ENCODE measurements around the gene PLLP.

Gene PLLP

GRCh38 chr16:57297856-57298255 lies 13.4 kb upstream of the PLLP start:
- no peak overlapping the region for H3K4me3 ChIP-seq
- H4K20me1 ChIP-seq = no peaks in the 10 kb centered on the region
- no peak overlapping the region for H3K9ac ChIP-seq
- TF ChIP-seq Cebpa-rat (IDR thresholded peaks at IDR 0.05) = no peak
- no peaks in the 10 kb centered on the region for H3K36me3 ChIP-seq
- no peak overlapping the region for H3K27ac ChIP-seq
- H3K4me2 ChIP-seq = no peak overlapping the region
- no peaks in the 10 kb centered on the region for H3K27me3 ChIP-seq
- H3K4me1 ChIP-seq = peaks cover 9 to 18% (median 14%) of the 10 kb centered on the region in 10 experiments; a peak in 19 of 20 replicates
- peaks cover 0 to 3% (median 0%) of the 10 kb centered on the region in 11 experiments; a peak in 1 of 22 replicates for H3K9me3 ChIP-seq (replicated peaks in 1 of 11)

DNA sequence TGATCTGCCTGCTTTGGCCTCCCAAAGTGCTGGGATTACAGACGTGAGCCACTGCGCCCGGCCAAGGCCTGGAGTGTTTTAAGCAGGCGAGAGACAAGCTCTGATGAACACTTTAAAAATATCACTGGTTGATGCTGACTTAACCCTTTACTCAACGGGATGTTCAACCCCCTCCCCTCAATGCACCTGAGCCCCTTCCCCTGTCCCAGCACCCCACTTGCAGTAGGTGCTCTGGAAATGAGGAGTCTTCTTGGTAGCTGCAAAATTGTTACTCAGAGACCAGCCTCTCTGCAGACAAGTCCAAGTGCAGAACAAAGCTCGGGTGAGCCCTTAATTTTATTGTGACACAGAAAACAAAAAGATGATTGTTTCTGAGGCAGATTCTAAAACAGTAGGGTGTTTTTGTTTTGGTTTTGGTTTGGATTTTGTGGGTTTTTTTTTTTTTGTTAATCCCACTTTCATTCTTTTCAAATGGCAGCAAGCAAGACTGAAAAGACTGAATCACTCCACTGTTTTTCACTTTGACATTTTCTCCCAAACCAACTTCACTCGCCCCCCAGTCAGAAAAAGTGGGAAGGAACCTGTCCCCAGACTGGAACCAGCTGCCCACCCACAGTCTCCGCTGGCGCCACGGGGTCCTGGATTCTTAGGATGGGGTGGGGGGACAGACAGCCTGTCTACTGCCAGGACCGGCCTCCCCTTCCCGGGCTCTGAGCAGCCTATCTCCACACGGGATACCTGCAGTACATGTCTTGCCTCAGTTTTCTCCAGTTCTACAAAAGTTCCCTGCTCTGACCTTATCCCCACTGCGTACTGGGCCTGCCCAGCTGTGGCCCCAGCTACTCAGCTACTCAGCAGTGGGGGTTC lies 5.2 kb upstream of the PLLP start:
- H3K27me3 ChIP-seq = peaks cover 7 to 12% (median 10%) of the 10 kb centered on the region in 11 experiments
- H3K9ac ChIP-seq = 0 out of 22 replicates have a peak overlapping the region, but pooled peaks of 1 of the 11 experiments have one; percentile 5
- H3K4me1 ChIP-seq = peaks cover 0 to 12% (median 6%) of the 10 kb centered on the region in 10 experiments; a peak in 10 of 20 replicates
- no peak for TF ChIP-seq Cebpa-rat (IDR thresholded peaks at IDR 0.05)
- no peak overlapping the region for H3K27ac ChIP-seq
- H3K4me2 ChIP-seq = peak overlapping the region in 5 of 11 experiments; percentile 6 to 31 (median 18); a peak in 2 of 22 replicates
- H3K9me3 ChIP-seq (replicated peaks in 1 of 11) = no peaks in the 10 kb centered on the region
- H3K4me3 ChIP-seq = no peak overlapping the region
- no peaks in the 10 kb centered on the region for H4K20me1 ChIP-seq
- H3K36me3 ChIP-seq = no peaks in the 10 kb centered on the region

DNA sequence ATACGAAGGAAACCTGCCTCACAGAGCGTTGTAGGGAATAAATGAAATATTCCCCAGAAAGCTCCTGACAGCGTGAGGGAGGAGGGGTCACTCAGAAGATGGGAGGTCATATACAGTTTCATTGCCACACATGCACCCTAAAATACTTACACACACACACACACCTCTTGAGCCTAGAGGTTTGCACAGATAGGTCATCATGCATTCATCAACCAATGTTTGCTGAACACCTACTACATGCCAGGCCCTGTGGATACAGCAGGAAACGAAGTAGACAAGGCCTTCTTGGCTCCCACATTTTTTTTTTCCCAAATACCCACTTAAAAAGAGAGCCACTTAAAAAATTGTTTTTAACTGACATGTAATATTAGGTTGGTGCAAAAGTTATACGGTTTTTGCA lies 907 bp upstream of the PLLP start:
- H3K4me3 ChIP-seq = peak overlapping the region in 7 of 10 experiments; percentile 63 to 72 (median 69); a peak in 8 of 20 replicates
- peak overlapping the region; percentile 84 to 99 (median 95); a peak in 20 of 22 replicates for H3K4me2 ChIP-seq

DNA sequence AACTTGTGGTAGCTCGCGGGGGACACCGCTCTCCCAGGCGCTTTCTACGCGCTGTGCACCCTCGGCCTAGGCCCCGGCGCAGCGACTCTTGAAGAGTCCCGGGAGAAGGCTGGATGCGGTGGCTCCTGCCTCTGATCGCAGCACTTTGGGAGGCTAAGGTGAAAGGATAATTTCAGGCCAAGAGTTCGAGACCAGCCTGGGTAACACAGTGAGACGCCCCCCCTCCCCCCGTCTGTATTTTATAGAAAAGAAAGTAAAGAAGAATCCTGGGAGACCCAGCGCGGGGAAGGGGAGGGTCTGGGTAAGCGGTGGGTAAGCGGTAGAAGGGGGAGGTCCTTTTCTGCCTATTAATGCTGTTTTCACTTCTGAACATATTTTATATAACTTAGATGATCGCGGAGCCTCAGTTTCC lies 486 bp upstream of the PLLP start:
- no peak for TF ChIP-seq Cebpa-rat (IDR thresholded peaks at IDR 0.05)
- peak overlapping the region; percentile 59 to 79 (median 68) for H3K4me3 ChIP-seq
- H3K9me3 ChIP-seq (replicated peaks in 1 of 11) = no peaks in the 10 kb centered on the region
- peak overlapping the region in 7 of 11 experiments; percentile 13 to 60 (median 32); a peak in 12 of 22 replicates for H3K27ac ChIP-seq
- H3K27me3 ChIP-seq = peaks cover 26 to 35% (median 33%) of the 10 kb centered on the region in 11 experiments
- H4K20me1 ChIP-seq = peaks cover 0 to 7% (median 0%) of the 10 kb centered on the region in 11 experiments; a peak in 1 of 22 replicates
- peak overlapping the region; percentile 39 to 78 (median 73) for H3K9ac ChIP-seq
- peaks cover 4 to 26% (median 20%) of the 10 kb centered on the region in 10 experiments; a peak in 18 of 20 replicates for H3K4me1 ChIP-seq
- no peaks in the 10 kb centered on the region for H3K36me3 ChIP-seq
- H3K4me2 ChIP-seq = peak overlapping the region; percentile 84 to 99 (median 95)

More for the DNA sequence above, 907 bp upstream of the PLLP start:
- Histone ChIP-seq H3K27me3 (peaks cover 26 to 35% (median 33%) of the 10 kb centered on the region in 11 experiments), H4K20me1 (peaks cover 0 to 7% (median 0%) of the 10 kb centered on the region in 11 experiments; a peak in 1 of 22 replicates), H3K9ac (peak overlapping the region in 3 of 11 experiments; percentile 67 to 74 (median 73); a peak in 4 of 22 replicates), H3K27ac (no peak overlapping the region), H3K9me3 (replicated peaks in 1 of 11) (no peaks in the 10 kb centered on the region), H3K4me1 (peaks cover 4 to 26% (median 20%) of the 10 kb centered on the region in 10 experiments; a peak in 18 of 20 replicates), H3K36me3 (no peaks in the 10 kb centered on the region)
- TF ChIP-seq Cebpa-rat (IDR thresholded peaks at IDR 0.05) = no peak

DNA sequence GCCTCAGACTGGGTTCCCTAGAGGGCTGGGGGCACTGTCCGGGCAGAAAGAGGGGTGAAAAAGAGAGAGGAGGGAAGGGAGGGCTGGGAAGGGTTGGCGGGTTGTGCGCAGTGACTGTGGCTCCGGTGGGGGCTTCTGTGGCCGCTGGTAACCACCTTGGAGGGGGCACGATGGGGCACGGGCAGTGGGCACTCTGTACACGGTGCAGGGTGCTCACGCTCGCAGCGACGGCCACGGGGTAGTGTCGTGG lies 588 bp downstream of the PLLP start:
- TF ChIP-seq Cebpa-rat (IDR thresholded peaks at IDR 0.05) = no peak
- Histone ChIP-seq H3K27ac (no peak overlapping the region), H3K4me1 (peaks cover 6 to 23% (median 20%) of the 10 kb centered on the region in 10 experiments; a peak in 19 of 20 replicates), H4K20me1 (peaks cover 0 to 7% (median 0%) of the 10 kb centered on the region in 11 experiments; a peak in 1 of 22 replicates), H3K4me3 (peak overlapping the region in 5 of 10 experiments; percentile 66 to 79 (median 70); a peak in 7 of 20 replicates), H3K4me2 (peak overlapping the region; percentile 84 to 99 (median 95)), H3K9me3 (replicated peaks in 1 of 11) (no peaks in the 10 kb centered on the region), H3K9ac (peak overlapping the region in 2 of 11 experiments; percentile 69 to 75; a peak in 1 of 22 replicates), H3K36me3 (no peaks in the 10 kb centered on the region), H3K27me3 (peaks cover 26 to 35% (median 33%) of the 10 kb centered on the region in 11 experiments)

DNA sequence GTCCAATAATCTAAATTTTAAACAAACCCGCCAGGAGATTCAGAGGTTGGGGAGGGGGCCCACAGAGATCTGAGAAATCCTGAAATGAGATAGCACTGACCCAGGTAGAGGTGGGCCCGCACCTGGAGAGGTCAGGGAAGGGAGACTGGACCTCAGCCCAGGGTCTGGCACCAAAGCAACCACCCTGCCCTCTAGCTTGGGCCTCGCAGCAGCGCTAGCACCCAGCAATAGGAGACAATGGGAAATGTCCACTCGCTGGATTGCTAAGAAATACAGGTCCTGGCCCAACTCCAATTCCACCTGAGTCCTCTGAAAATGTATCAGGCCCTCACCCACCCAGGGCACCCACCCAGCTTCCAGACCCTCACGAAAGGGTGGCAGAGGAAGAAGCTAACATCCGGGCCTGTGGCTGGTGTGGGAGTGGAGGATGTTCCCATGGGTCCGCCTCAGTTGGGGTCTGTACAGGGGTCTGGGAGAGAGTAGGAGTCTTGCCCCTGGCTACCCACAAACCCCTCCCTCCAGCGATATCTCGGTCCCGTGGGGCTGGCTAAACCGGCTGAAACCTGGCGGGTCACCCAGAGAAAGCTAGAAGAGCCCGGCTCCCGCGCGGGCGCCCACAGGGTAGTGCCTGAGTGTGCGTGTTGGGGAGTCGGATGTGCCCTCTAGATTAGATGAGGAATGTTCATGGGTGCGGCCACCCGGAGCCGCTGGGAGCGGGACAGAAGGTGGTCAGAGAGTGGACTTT lies 1.1 kb downstream of the PLLP start:
- no peaks in the 10 kb centered on the region for H3K9me3 ChIP-seq (replicated peaks in 1 of 11)
- no peaks in the 10 kb centered on the region for H3K36me3 ChIP-seq
- H3K4me1 ChIP-seq = peaks cover 11 to 27% (median 24%) of the 10 kb centered on the region in 10 experiments; a peak in 19 of 20 replicates
- TF ChIP-seq Cebpa-rat (IDR thresholded peaks at IDR 0.05) = no peak
- peak overlapping the region in 8 of 11 experiments; percentile 84 to 99 (median 94); a peak in 16 of 22 replicates for H3K4me2 ChIP-seq
- H3K27ac ChIP-seq = no peak overlapping the region
- peaks cover 0 to 7% (median 0%) of the 10 kb centered on the region in 11 experiments; a peak in 1 of 22 replicates for H4K20me1 ChIP-seq
- H3K9ac ChIP-seq = no peak overlapping the region
- H3K27me3 ChIP-seq = peaks cover 26 to 35% (median 33%) of the 10 kb centered on the region in 11 experiments
- H3K4me3 ChIP-seq = no peak overlapping the region

- H3K27ac ChIP-seq = no peak overlapping the region
- no peak overlapping the region for H3K9ac ChIP-seq
- H3K4me3 ChIP-seq = no peak overlapping the region
- H3K4me2 ChIP-seq = peak overlapping the region in 7 of 11 experiments; percentile 84 to 98 (median 94); a peak in 4 of 22 replicates
- peaks cover 0 to 7% (median 0%) of the 10 kb centered on the region in 11 experiments; a peak in 1 of 22 replicates for H4K20me1 ChIP-seq
- H3K4me1 ChIP-seq = peaks cover 18 to 34% (median 31%) of the 10 kb centered on the region in 10 experiments
- no peaks in the 10 kb centered on the region for H3K36me3 ChIP-seq
- H3K9me3 ChIP-seq (replicated peaks in 1 of 11) = no peaks in the 10 kb centered on the region
- peaks cover 26 to 35% (median 33%) of the 10 kb centered on the region in 11 experiments for H3K27me3 ChIP-seq
- no peak for TF ChIP-seq Cebpa-rat (IDR thresholded peaks at IDR 0.05)
Measured at GRCh38 chr16:57282510-57283213, 1.8 kb downstream of the PLLP start.

GRCh38 chr16:57281791-57282190 lies 2.7 kb downstream of the PLLP start:
- peaks cover 26 to 35% (median 33%) of the 10 kb centered on the region in 11 experiments for H3K27me3 ChIP-seq
- no peak overlapping the region for H3K9ac ChIP-seq
- no peak overlapping the region for H3K4me2 ChIP-seq
- H3K4me3 ChIP-seq = no peak overlapping the region
- no peak for TF ChIP-seq Cebpa-rat (IDR thresholded peaks at IDR 0.05)
- H3K4me1 ChIP-seq = peaks cover 27 to 43% (median 38%) of the 10 kb centered on the region in 10 experiments
- no peaks in the 10 kb centered on the region for H3K9me3 ChIP-seq (replicated peaks in 1 of 11)
- peaks cover 0 to 7% (median 0%) of the 10 kb centered on the region in 11 experiments; a peak in 1 of 22 replicates for H4K20me1 ChIP-seq
- H3K36me3 ChIP-seq = no peaks in the 10 kb centered on the region
- H3K27ac ChIP-seq = no peak overlapping the region
